KMS-11 (cell line): ENCODE measurements around the gene CLDN6.

Source experiments
- H2AFZ ChIP-seq: fragments of 200-600 bp; sonication (generic); 2 replicates; pipeline ENCODE4 v1.6.1; 2016; ENCODE audit warnings: antibody characterized with exemption, mixed run types, low read depth
- H3K27ac ChIP-seq: fragments of 200-600 bp; sonication (generic); 2 replicates; pipeline ENCODE4 v1.6.1; 2016; ENCODE audit warnings: mild to moderate bottlenecking, mixed run types
- H3K27me3 ChIP-seq: fragments of 200-600 bp; sonication (generic); 2 replicates; pipeline ENCODE4 v1.6.1; 2017; ENCODE audit warnings: mild to moderate bottlenecking, low read depth, mixed run types, moderate library complexity; ENCODE audit not compliant: insufficient read depth
- H3K36me3 ChIP-seq: fragments of 200-600 bp; sonication (generic); 2 replicates; pipeline ENCODE4 v1.6.1; 2017; ENCODE audit warnings: mild to moderate bottlenecking, mixed run types; ENCODE audit not compliant: insufficient read depth
- H3K4me1 ChIP-seq: fragments of 200-600 bp; sonication (generic); 2 replicates; pipeline ENCODE4 v1.6.1; 2016; ENCODE audit warnings: mild to moderate bottlenecking, low read depth, mixed run types; ENCODE audit not compliant: poor library complexity, severe bottlenecking
- H3K4me2 ChIP-seq: fragments of 200-600 bp; sonication (generic); 2 replicates; pipeline ENCODE4 v1.7.0; 2016; ENCODE audit warnings: mild to moderate bottlenecking, mixed run types
- H3K4me3 ChIP-seq: fragments of 200-600 bp; sonication (generic); IDR thresholded peaks from 2 replicates; pipeline ENCODE4 v1.6.1; 2017; ENCODE audit warnings: low read depth, low read length, mixed read lengths; ENCODE audit not compliant: insufficient read depth
- H3K79me2 ChIP-seq: fragments of 200-600 bp; sonication (generic); 2 replicates; pipeline ENCODE4 v1.6.1; 2016; ENCODE audit warnings: low read depth, mixed run types; ENCODE audit not compliant: insufficient read depth
- H3K9ac ChIP-seq: fragments of 200-600 bp; sonication (generic); 2 replicates; pipeline ENCODE4 v1.6.1; 2016; ENCODE audit warnings: mild to moderate bottlenecking, mixed run types
- H4K20me1 ChIP-seq: fragments of 200-600 bp; sonication (generic); 2 replicates; pipeline ENCODE4 v1.6.1; 2016; ENCODE audit warnings: mild to moderate bottlenecking, mixed run types; ENCODE audit not compliant: insufficient read depth
- TF ChIP-seq, protein P1 (sequence below): fragments of 200-600 bp; sonication (generic); conservative IDR thresholded peaks from 2 replicates; pipeline ENCODE4 v1.6.1; 2017; ENCODE audit warnings: low read depth, mild to moderate bottlenecking, antibody characterized with exemption, low read length, moderate library complexity, mixed read lengths

The CLDN6 gene

DNA sequence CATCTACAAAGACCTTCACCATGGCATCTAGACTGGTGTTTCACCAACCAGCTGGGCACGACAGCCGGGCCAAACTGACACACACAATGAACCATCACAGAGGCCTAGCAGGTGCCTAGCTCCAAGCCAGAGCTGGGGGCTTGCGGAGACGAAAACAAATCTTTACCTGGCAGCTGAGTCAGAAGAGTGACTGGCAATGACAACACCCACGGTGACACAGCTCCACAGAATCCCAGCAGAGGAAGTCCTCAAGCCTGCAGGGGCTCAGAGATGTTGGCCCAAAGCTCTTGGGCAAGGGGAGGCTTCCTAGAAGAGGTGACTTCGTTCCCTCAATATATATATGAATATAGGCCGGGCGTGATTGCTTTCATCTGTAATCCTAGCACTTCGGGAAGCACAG lies 33.5 kb upstream of the CLDN6 start:
- Histone ChIP-seq H3K9ac (no peak overlapping the region), H3K4me3 (no peak overlapping the region), H3K36me3 (no peaks in the 10 kb centered on the region), H4K20me1 (no peaks in the 10 kb centered on the region), H3K27ac (no peak overlapping the region), H3K4me1 (no peaks in the 10 kb centered on the region), H3K27me3 (peaks cover 25% of the 10 kb centered on the region), H3K4me2 (no peak overlapping the region), H2AFZ (no peak overlapping the region), H3K79me2 (no peaks in the 10 kb centered on the region)
- TF ChIP-seq, protein P1, sequence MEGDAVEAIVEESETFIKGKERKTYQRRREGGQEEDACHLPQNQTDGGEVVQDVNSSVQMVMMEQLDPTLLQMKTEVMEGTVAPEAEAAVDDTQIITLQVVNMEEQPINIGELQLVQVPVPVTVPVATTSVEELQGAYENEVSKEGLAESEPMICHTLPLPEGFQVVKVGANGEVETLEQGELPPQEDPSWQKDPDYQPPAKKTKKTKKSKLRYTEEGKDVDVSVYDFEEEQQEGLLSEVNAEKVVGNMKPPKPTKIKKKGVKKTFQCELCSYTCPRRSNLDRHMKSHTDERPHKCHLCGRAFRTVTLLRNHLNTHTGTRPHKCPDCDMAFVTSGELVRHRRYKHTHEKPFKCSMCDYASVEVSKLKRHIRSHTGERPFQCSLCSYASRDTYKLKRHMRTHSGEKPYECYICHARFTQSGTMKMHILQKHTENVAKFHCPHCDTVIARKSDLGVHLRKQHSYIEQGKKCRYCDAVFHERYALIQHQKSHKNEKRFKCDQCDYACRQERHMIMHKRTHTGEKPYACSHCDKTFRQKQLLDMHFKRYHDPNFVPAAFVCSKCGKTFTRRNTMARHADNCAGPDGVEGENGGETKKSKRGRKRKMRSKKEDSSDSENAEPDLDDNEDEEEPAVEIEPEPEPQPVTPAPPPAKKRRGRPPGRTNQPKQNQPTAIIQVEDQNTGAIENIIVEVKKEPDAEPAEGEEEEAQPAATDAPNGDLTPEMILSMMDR, result no peak

DNA sequence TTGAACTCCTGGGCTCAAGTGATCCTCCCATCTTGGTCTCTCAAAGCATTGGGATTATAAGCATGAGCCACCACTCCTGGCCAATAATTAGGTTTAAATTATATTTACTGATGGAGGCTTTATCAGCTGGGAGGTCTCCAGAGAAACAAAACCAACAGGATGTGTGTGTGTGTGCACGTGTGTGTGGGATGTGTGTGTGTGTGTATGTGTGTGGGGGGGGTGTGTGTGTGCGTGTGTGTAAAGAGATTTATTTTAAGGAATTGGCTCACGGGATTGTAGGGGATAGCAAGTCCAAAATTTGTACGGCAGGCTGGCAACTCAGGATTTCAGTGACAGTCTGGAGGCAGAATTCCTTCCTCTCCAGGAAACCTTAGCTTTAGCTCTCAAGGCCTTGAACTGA lies 33.0 kb upstream of the CLDN6 start:
- no peak overlapping the region for H3K9ac ChIP-seq
- TF ChIP-seq, protein P1, result no peak
- H3K27me3 ChIP-seq, result peaks cover 30% of the 10 kb centered on the region
- H3K79me2 ChIP-seq, result no peaks in the 10 kb centered on the region
- H3K4me2 ChIP-seq, result no peak overlapping the region
- no peaks in the 10 kb centered on the region for H3K4me1 ChIP-seq
- H3K4me3 ChIP-seq, result no peak overlapping the region
- no peak overlapping the region for H3K27ac ChIP-seq
- no peaks in the 10 kb centered on the region for H3K36me3 ChIP-seq
- no peak overlapping the region for H2AFZ ChIP-seq
- no peaks in the 10 kb centered on the region for H4K20me1 ChIP-seq

DNA sequence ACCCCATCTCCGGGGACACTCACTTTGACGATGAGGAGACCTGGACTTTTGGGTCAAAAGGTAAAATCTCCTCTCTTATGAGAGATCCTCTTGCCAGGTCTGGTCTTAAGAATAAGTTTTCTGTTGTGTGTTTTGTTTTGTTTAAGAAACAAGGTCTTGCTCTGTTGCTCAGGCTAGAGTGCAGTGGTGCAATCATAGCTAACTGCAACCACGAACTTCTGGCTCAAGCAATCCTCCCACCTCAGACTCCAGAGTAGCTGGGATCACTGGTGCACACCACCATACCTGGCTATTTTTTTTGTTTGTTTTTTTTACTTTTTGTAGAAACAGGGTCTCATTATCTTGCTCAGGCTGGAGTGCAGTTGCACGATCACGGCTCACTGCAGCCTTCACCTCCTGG lies 32.5 kb upstream of the CLDN6 start:
- Histone ChIP-seq H3K36me3 (no peaks in the 10 kb centered on the region), H3K9ac (no peak overlapping the region), H3K79me2 (no peaks in the 10 kb centered on the region), H3K27me3 (peaks cover 34% of the 10 kb centered on the region), H4K20me1 (no peaks in the 10 kb centered on the region), H3K4me2 (no peak overlapping the region), H3K4me1 (no peaks in the 10 kb centered on the region), H2AFZ (no peak overlapping the region), H3K27ac (no peak overlapping the region), H3K4me3 (no peak overlapping the region)
- TF ChIP-seq, protein P1, result no peak

DNA sequence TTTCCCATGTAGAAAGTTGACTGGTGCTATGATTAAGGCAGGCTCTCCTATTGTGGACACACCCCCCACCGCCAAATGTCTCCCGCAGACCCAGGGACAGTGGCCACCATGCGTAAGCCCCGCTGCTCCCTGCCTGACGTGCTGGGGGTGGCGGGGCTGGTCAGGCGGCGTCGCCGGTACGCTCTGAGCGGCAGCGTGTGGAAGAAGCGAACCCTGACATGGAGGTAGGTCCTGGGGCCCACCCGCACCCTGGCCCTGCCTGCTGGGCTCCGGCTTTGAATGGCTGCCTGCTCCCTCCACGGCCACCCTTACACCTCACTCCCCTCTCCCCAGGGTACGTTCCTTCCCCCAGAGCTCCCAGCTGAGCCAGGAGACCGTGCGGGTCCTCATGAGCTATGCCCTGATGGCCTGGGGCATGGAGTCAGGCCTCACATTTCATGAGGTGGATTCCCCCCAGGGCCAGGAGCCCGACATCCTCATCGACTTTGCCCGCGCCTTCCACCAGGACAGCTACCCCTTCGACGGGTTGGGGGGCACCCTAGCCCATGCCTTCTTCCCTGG lies 32.0 kb upstream of the CLDN6 start:
- Histone ChIP-seq H3K9ac (no peak overlapping the region), H3K36me3 (no peaks in the 10 kb centered on the region), H2AFZ (no peak overlapping the region), H3K27me3 (peaks cover 38% of the 10 kb centered on the region), H3K4me1 (no peaks in the 10 kb centered on the region), H3K4me3 (no peak overlapping the region), H3K27ac (no peak overlapping the region), H3K79me2 (no peaks in the 10 kb centered on the region), H4K20me1 (no peaks in the 10 kb centered on the region), H3K4me2 (no peak overlapping the region)
- TF ChIP-seq, protein P1, result no peak
